HepG2 (cell line): ENCODE data around the gene DNM1. TPM values are rescaled to one million over a fixed set of nuclear protein-coding genes. Genes with fewer than 3 reads are reported as not detected.

ENCODE experiments used
- ATAC-seq: fragments of 200-7000 bp; cut with Tn5 transposase; 3 replicates; pipeline ENCODE4 v1.9.1; 2020; ENCODE audit warnings: mild to moderate bottlenecking, moderate library complexity
- BruUV-seq: library from RNA; stranded (reverse); fragments of 400-500 nt; replicated peaks from 2 replicates; lab custom pipeline; 2021; lab: Mats Ljungman, UMichigan
- CTCF ChIA-PET: fragments of 300-600 bp; formaldehyde crosslinking; extraction: SDS; loops from one replicate; lab custom pipeline; 2021; ENCODE audit warnings: low total read pairs, inconsistent platforms, low intra/inter-chr PET ratio; lab: Yijun Ruan, JAX
- POLR2A ChIA-PET: fragments of 350-600 bp; sonication (Branson Sonifier 250); formaldehyde crosslinking; loops from one replicate; lab custom pipeline; 2020; ENCODE audit warnings: antibody characterized with exemption, inconsistent platforms; lab: Yijun Ruan, JAX
- DNase-seq: peaks from one replicate; pipeline ENCODE4 v3.0.0-alpha.2; 2015; ENCODE audit warnings: low spot score
- FAIRE-seq: peaks from 3 replicates; lab custom pipeline; 2011; peaks lifted over from hg19 to GRCh38; lab: Jason Lieb, UNC
- H2AFZ ChIP-seq: one replicate; pipeline ENCODE4 v1.6.1; 2011; ENCODE audit warnings: low read length, inconsistent platforms
- H3K27ac ChIP-seq: fragments of 300-600 bp; 3 replicates; pipeline ENCODE4 v1.8.0; 2011; ENCODE audit warnings: mixed run types, mild to moderate bottlenecking, mixed read lengths, low read length, inconsistent platforms; ENCODE audit not compliant: insufficient read depth; ENCODE audit errors: extremely low read length
- H3K27me3 ChIP-seq, 2 experiments: fragments of 200-600 bp in 1 of 2; 2 replicates in 1 of 2; 3 replicates in 1 of 2; pipeline versions ENCODE4 v1.6.0 to v1.8.0; 2011; ENCODE audit warnings: low read length in 2 of 2, mild to moderate bottlenecking in 2 of 2, moderate library complexity in 2 of 2, inconsistent platforms in 1 of 2; ENCODE audit not compliant: insufficient read depth in 2 of 2, control insufficient read depth in 1 of 2
- H3K36me3 ChIP-seq, 2 experiments: fragments of 200-600 bp in 1 of 2; replicated peaks in 1 of 2; 2 replicates in 1 of 2; 3 replicates in 1 of 2; pipeline versions ENCODE4 v1.5.1 to v1.8.0; 2011; ENCODE audit warnings: low read length in 2 of 2, inconsistent platforms in 1 of 2; ENCODE audit not compliant: insufficient read depth in 2 of 2, control insufficient read depth in 1 of 2
- H3K4me1 ChIP-seq: 2 replicates; pipeline ENCODE4 v1.5.1; 2012; ENCODE audit warnings: low read length, inconsistent platforms; ENCODE audit not compliant: insufficient read depth
- H3K4me2 ChIP-seq: 2 replicates; pipeline ENCODE4 v1.6.0; 2011; ENCODE audit warnings: low read depth, low read length, inconsistent platforms
- H3K4me3 ChIP-seq, 3 experiments: fragments of 200-600 bp in 1 of 3; sonication (generic), shearing (Covaris generic) in 1 of 3; replicated peaks in 1 of 3; 2 replicates each; pipeline ENCODE4 v1.5.1; 2011 to 2016; ENCODE audit warnings: low read length in 3 of 3, inconsistent platforms in 2 of 3, low read depth in 2 of 3, mild to moderate bottlenecking in 2 of 3, control low read depth in 1 of 3, mixed read lengths in 1 of 3; ENCODE audit not compliant: insufficient read depth in 1 of 3
- H3K79me2 ChIP-seq: one replicate; pipeline ENCODE4 v1.6.1; 2011; ENCODE audit warnings: low read length, inconsistent platforms; ENCODE audit not compliant: insufficient read depth
- H3K9ac ChIP-seq: 2 replicates; pipeline ENCODE4 v1.6.0; 2011; ENCODE audit warnings: mild to moderate bottlenecking, low read depth, low read length, inconsistent platforms; ENCODE audit not compliant: insufficient read depth
- H3K9me3 ChIP-seq: 2 replicates; pipeline ENCODE4 v1.5.1; 2012; ENCODE audit warnings: mild to moderate bottlenecking, low read length
- H4K20me1 ChIP-seq: 2 replicates; pipeline ENCODE4 v1.6.0; 2011; ENCODE audit warnings: inconsistent platforms, mild to moderate bottlenecking, low read length, moderate library complexity; ENCODE audit not compliant: insufficient read depth
- AHR ChIP-seq: IDR thresholded peaks from 2 replicates; pipeline ENCODE4 v1.6.1; 2018; ENCODE audit warnings: missing genetic modification reagents, missing compliant biosample characterization
- ARHGAP35 ChIP-seq: sonication (generic); formaldehyde crosslinking; IDR thresholded peaks from 2 replicates; pipeline ENCODE4 v1.9.0; 2022; ENCODE audit warnings: mild to moderate bottlenecking, inconsistent platforms, moderate library complexity, missing genetic modification reagents, borderline replicate concordance
- NFATC3 ChIP-seq: sonication (generic); formaldehyde crosslinking; IDR thresholded peaks from 2 replicates; pipeline ENCODE4 v1.5.1; 2020; ENCODE audit warnings: mild to moderate bottlenecking, missing genetic modification reagents
- PHF5A ChIP-seq: IDR thresholded peaks from one replicate; pipeline ENCODE4 v1.6.1; 2018; ENCODE audit warnings: low read depth, missing genetic modification reagents; ENCODE audit not compliant: unreplicated experiment
- RXRA ChIP-seq: sonication (generic); formaldehyde crosslinking; IDR thresholded peaks from 2 replicates; pipeline ENCODE4 v1.5.1; 2020; ENCODE audit warnings: missing genetic modification reagents
- TBP ChIP-seq: sonication (generic); formaldehyde crosslinking; IDR thresholded peaks from 2 replicates; pipeline ENCODE4 v1.5.0; 2020; ENCODE audit warnings: missing genetic modification reagents
- XBP1 ChIP-seq: sonication (generic); formaldehyde crosslinking; IDR thresholded peaks from 2 replicates; pipeline ENCODE4 v1.5.0; 2020; ENCODE audit warnings: missing genetic modification reagents
- ZBTB2 ChIP-seq: sonication (generic); formaldehyde crosslinking; IDR thresholded peaks from 2 replicates; pipeline ENCODE4 v1.8.0; 2022; ENCODE audit warnings: low read depth, missing genetic modification reagents
- ZBTB26 ChIP-seq: IDR thresholded peaks from 2 replicates; pipeline ENCODE4 v1.6.1; 2016; ENCODE audit warnings: missing compliant biosample characterization, missing genetic modification reagents, borderline replicate concordance
- ZBTB8A ChIP-seq: sonication (generic); formaldehyde crosslinking; IDR thresholded peaks from 2 replicates; pipeline ENCODE4 v1.4.0; 2020; ENCODE audit warnings: mild to moderate bottlenecking, low read depth, missing genetic modification reagents, borderline replicate concordance
- ZNF333 ChIP-seq: sonication (generic); formaldehyde crosslinking; IDR thresholded peaks from 2 replicates; pipeline ENCODE4 v1.4.0; 2020; ENCODE audit warnings: mild to moderate bottlenecking, missing genetic modification reagents, borderline replicate concordance
- ZNF605 ChIP-seq: sonication (generic); formaldehyde crosslinking; IDR thresholded peaks from 2 replicates; pipeline ENCODE4 v1.8.0; 2022; ENCODE audit warnings: mild to moderate bottlenecking, missing genetic modification reagents
- ZNF672 ChIP-seq: sonication (generic); formaldehyde crosslinking; IDR thresholded peaks from 2 replicates; pipeline ENCODE4 v1.8.1; 2022; ENCODE audit warnings: missing genetic modification reagents
- ZNF704 ChIP-seq: sonication (generic); formaldehyde crosslinking; IDR thresholded peaks from 2 replicates; pipeline ENCODE4 v1.8.1; 2023; ENCODE audit warnings: mild to moderate bottlenecking, inconsistent platforms, moderate library complexity, missing genetic modification reagents, borderline replicate concordance
- ZSCAN20 ChIP-seq: sonication (generic); formaldehyde crosslinking; IDR thresholded peaks from 2 replicates; pipeline ENCODE4 v1.4.0; 2020; ENCODE audit warnings: missing genetic modification reagents, mild to moderate bottlenecking, borderline replicate concordance
- WGBS: methylation state at CpG from one replicate; pipeline ENCODE4 v1.1.6; 2017; ENCODE audit warnings: low lambda C conversion rate; 5-methylcytosine and 5-hydroxymethylcytosine counted together
- in situ Hi-C: cut with HindIII; loops from 2 replicates; pipeline ENCODE4 v1.10.0; 2017; ENCODE audit warnings: low pct_unique_long_range_greater_than_20kb; ENCODE audit not compliant: extremely low pct_ligation_motif_present
- intact Hi-C: fragments of 100-400 bp; cut with micrococcal nuclease; formaldehyde crosslinking; loops from one replicate; pipeline ENCODE4 v1.10.0; 2022; ENCODE audit not compliant: unreplicated experiment
- polyA plus RNA-seq, 8 experiments: library from polyadenylated mRNA; depleted of rRNA in 3 of 8; stranded (reverse) in 7 of 8; unstranded in 1 of 8; fragments of >200 nt; fragmentation: Illumina TruSeq in 4 of 8; extraction: Trizol in 4 of 8; gene quantifications; 2 replicates each; pipeline versions ENCODE4 v1.2.1 to v1.2.3, GENCODE V29; 2011 to 2016; ENCODE audit warnings: low read depth in 4 of 8, missing spikeins in 1 of 8, mixed read lengths in 1 of 8; ENCODE audit not compliant: insufficient read depth in 1 of 8
- total RNA-seq, 5 experiments: library from RNA; depleted of rRNA; stranded (reverse); fragments of >200 nt; fragmentation: Illumina TruSeq; extraction: Trizol; gene quantifications; 2 replicates each; pipeline ENCODE4 v1.2.3, GENCODE V29; 2016; ENCODE audit warnings: low read depth in 1 of 5

DNM1 gene
- total and polyA plus RNA-seq, 2 of the 13 experiments (the other 11 are each of a cell fraction or from before 2014, with no cell fraction given), result 0.13 to 0.58 TPM

GRCh38 chr9:128190516-128191405, 12.4 kb upstream of the DNM1 start:
- ChIA-PET CTCF (interaction anchor here (1.2 kb wide), 1 partner anchor 66 kb away, joined by 3 read pairs; no protein-coding TSS in a partner anchor), POLR2A (interaction anchor here (0.7 to 1.4 kb wide), 5 partner anchors 14 to 38 kb away, joined by 3 to 5 read pairs (median 3); partner anchors contain the start of gene BBLN)
- no peak for FAIRE-seq
- intact Hi-C loops, result no loop called here
- no peaks in the 10 kb centered on the region for H3K9me3 ChIP-seq
- peak overlapping the region; percentile 75 to 95 (median 82) for H3K4me3 ChIP-seq
- no peak overlapping the region for H2AFZ ChIP-seq
- peak overlapping the region; percentile 81 for H3K9ac ChIP-seq
- peaks cover 9% of the 10 kb centered on the region for H3K79me2 ChIP-seq
- WGBS, result 18% methylated on average over 29 of the region's 32 CpGs
- no peak for DNase-seq
- peak overlapping the region; percentile 58 for H3K27ac ChIP-seq
- ATAC-seq, result peak; percentile 51
- peaks cover 6 to 26% of the 10 kb centered on the region in 2 experiments; a peak in 4 of 5 replicates for H3K36me3 ChIP-seq
- no peaks in the 10 kb centered on the region for H4K20me1 ChIP-seq
- peaks cover 11% of the 10 kb centered on the region for H3K4me1 ChIP-seq
- no peaks in the 10 kb centered on the region for H3K27me3 ChIP-seq
- peak overlapping the region; percentile 71 for H3K4me2 ChIP-seq
- in situ Hi-C loops, result no loop called here
- TSS peak; percentile 67 for BruUV-seq
- TF ChIP-seq TBP (CRISPR knock-in tag), result no peak
- no peak for TF ChIP-seq ZBTB26
- TF ChIP-seq ZBTB8A (CRISPR knock-in tag), result no peak
- TF ChIP-seq XBP1 (CRISPR knock-in tag), result no peak
- TF ChIP-seq NFATC3, result no peak
- TF ChIP-seq ZNF333 (CRISPR knock-in tag), result no peak
- TF ChIP-seq ARHGAP35, result no peak
- no peak for TF ChIP-seq ZNF704 (CRISPR knock-in tag)
- TF ChIP-seq AHR (CRISPR knock-in tag), result no peak
- TF ChIP-seq ZBTB2 (CRISPR knock-in tag), result 0 out of 2 replicates have a peak, but pooled peaks have one; percentile 6
- TF ChIP-seq ZSCAN20 (CRISPR knock-in tag), result no peak
- TF ChIP-seq ZNF672, result peak; percentile 66; the same call in 1 of the 2 replicates
- 0 out of 2 replicates have a peak, but pooled peaks have one; percentile 19 for TF ChIP-seq RXRA (CRISPR knock-in tag)
- no peak for TF ChIP-seq PHF5A (CRISPR knock-in tag)
- no peak for TF ChIP-seq ZNF605 (CRISPR knock-in tag)
